ENCODE data around the gene SNRPA1.

SNRPA1 gene

GRCh38 chr15:101320501-101321052 is 25.5 kb upstream of the SNRPA1 start:
- FAIRE-seq (no peak), DNase-seq (ENCODE audit: insufficient read length, low spot score) (no peak)

DNA sequence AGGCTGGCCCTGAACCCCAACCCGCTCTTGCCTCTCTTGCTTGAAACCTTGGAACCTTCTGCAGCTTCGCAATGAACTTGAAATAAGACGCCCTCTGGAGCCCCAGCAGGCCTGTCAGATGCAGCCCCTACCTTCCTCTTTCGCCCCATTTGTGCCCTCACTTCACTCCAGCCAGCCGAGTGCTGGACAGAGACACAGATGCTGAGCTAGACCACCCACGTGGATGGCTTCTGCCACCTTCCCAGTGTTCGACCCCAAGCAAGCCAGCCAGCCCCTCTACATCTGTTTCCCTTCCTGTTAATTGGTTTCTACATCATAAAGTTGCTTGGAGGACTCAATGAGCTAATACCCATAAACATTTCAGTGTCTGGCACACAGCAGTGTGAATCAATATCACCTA is 23.8 kb upstream of the SNRPA1 start:
- DNase-seq (ENCODE audit: insufficient read length, low spot score) (no peak), FAIRE-seq (no peak)

GRCh38 chr15:101318147-101318819 is 23.2 kb upstream of the SNRPA1 start:
- no peak for FAIRE-seq
- DNase-seq (ENCODE audit: insufficient read length, low spot score): no peak

GRCh38 chr15:101317336-101317872 is 22.4 kb upstream of the SNRPA1 start:
- DNase-seq (ENCODE audit: insufficient read length, low spot score) (no peak), FAIRE-seq (no peak)

DNA sequence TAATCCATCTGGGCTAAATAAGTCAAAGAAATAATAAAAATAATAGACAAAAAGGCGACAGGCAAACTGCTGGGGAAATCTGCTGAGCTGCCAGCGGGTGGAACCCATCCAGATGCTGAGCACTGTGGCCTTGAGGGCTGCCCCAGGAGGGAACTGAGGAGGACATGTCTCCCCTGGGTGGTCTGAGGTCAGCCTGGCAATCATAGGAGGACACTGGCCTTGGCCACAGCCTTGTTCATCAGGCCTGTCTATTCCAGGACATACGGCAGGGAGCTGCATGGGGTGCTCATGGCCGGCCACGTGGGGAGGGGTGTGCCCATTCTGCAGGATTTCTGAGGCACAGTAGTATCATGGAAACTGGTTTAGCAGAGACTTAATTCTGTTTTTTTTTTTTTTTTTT is 21.5 kb upstream of the SNRPA1 start:
- FAIRE-seq (no peak), DNase-seq (ENCODE audit: insufficient read length, low spot score) (no peak)

- DNase-seq (ENCODE audit: insufficient read length, low spot score) (no peak), FAIRE-seq (no peak)
Observed at GRCh38 chr15:101315736-101316135, 20.7 kb upstream of the SNRPA1 start.

DNA sequence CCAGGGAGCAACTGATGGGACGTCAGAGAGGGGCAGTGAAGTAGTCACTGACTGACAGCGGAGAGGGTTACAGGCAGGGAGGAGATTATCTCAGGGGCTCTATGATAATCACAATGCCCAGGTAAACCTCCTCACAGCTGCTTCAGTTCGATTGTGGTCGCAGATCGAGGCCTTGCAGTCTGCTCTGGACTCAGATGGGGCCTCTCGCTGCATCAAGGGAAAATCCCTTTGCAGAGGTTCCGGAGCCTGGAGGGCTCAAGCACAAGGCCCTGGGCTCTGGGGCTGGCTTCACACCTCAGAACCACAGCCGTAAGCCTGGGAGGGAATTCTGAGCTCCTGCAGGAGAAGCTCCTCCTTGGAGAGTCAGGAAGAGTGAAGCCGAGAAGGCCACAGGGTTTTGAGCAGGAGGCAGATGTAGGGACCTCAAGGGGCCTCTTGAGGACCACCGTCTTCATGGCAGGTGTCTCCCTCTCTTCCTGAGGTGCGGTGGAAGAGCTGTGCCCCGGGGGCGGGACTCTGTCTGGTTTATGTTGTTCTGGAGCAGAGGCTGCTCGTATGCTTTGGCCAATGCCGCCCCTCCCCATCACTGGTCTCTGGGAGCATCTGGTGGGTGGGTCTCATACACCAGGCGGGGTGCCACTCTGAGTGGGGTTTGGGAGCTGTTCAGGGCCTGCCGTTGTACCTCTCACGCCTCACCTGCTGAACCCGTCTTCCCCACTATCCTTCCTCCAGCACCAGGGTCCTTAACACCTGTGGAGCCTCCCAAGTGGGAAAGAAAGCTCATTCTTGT is 19.5 kb upstream of the SNRPA1 start:
- FAIRE-seq (no peak), DNase-seq (ENCODE audit: insufficient read length, low spot score) (no peak)

GRCh38 chr15:101313041-101313761 is 18.2 kb upstream of the SNRPA1 start:
- FAIRE-seq (no peak), DNase-seq (ENCODE audit: insufficient read length, low spot score) (no peak)

DNA sequence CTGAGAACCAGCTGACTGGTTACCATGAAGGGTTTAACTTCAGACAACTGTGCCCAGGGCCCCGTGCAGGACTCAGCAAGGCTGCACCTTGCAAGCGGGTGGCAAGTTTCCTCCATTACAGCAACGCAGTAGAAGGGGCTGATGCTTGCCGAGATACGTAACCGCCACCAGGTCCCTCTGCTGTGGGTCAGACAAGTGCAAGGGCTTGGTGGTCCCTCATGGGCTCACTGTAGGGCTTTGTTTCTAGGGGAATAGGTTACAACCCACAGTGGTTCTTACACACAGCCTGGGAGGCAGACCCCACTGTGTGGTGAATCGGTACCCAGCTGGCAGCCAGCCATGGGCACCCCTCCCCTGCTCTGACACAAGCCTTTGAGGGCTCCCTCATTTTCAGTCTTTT is 15.5 kb upstream of the SNRPA1 start:
- no peak for FAIRE-seq
- DNase-seq (ENCODE audit: insufficient read length, low spot score): no peak

DNA sequence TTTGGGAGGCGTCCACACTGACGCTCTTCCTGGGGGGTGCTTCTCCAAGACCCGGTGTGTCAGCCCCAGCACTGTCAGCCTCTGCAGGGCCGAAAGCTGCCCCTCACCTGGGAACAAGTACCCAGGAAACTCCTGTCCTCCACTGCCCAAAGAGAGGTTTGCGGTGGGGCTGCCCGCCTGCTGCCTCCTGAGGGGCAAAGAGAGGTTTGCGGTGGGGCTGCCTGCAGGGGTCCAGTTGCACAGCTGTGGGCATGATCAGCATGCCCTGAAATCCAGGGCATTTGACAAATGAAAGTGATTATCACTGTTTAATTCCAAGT is 15.1 kb upstream of the SNRPA1 start:
- no peak for DNase-seq (ENCODE audit: insufficient read length, low spot score)
- FAIRE-seq: no peak

DNA sequence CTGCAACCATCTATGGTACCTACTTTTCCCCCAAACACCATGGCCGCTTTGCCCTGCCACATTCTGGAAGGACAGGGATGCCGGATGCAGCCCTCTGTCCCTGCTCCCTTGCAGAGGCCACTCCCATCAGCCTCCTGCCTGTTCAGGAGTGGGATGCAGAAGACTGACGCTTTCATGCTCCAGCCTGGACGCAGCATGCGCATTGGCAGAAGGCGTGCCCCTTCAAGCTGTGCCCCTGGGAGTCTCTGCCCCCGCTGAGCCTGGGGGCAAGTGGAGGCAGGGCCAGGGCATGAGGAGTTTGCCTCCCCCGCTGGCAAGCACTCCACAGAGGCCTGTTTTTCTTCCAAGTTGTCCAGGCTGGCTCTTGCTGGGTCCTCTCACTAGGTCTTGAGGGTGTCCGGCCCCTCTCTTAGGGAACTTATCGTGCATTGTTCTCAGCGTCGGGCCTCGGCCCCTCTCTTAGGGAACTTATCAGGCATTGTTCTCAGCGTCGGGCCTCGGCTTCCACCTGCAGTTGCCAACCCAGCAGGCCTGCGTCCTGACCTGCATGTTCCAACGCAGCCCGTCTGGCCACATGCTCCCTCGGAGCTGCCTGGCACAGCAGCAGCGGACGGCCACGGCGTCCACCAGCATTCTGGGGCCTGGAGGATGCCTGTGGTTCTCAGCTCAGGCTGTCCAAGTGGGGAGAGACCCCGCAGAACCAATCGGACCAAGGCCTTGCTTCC is 14.6 kb upstream of the SNRPA1 start:
- DNase-seq (ENCODE audit: insufficient read length, low spot score) (no peak), FAIRE-seq (no peak)

GRCh38 chr15:101308604-101309435 is 13.8 kb upstream of the SNRPA1 start:
- DNase-seq (ENCODE audit: insufficient read length, low spot score): no peak
- FAIRE-seq: no peak

- FAIRE-seq (no peak), DNase-seq (ENCODE audit: insufficient read length, low spot score) (no peak)
Observed at GRCh38 chr15:101307897-101308603, 13.0 kb upstream of the SNRPA1 start.

DNA sequence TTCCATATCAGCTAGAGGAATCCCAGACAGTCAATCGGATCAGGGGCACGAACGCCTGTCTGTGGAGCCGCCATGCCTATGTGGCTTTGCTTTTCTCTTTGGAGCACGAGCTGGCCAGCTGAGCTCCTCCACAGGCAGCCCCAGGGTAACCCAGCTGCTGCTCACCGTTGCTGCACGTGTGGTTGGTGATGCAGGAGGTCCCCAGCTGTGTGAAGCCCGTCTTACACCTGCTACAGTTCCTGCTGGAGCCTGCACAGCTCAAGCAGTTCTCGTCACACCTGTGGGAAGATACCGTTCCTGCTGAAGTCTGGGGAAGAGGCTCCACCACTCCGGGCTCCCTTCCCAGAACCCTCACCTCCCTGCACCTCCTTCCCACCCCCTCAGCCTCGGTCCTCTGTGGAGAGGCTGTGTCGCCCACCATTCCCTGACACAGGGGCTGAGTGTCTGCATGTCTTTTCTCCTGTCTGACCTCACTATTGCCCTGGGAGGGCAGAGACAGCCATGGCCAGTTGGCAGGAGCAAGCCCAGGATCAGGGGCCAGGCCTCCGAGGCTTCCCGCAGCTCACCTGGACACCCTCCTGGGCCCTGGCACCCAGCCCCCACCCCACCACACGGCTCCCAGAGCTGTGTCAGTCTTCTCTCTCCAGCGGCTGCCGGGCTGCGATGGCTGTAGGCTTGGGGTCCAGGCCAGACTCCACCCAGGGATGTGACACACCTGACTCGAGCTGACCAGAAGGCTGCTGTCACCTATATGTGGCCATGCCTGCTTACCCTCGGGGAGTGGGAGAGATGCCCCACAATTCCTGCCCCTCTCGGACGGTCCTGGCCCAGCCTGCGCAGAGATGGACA is 12.2 kb upstream of the SNRPA1 start:
- FAIRE-seq (no peak), DNase-seq (ENCODE audit: insufficient read length, low spot score) (no peak)

DNA sequence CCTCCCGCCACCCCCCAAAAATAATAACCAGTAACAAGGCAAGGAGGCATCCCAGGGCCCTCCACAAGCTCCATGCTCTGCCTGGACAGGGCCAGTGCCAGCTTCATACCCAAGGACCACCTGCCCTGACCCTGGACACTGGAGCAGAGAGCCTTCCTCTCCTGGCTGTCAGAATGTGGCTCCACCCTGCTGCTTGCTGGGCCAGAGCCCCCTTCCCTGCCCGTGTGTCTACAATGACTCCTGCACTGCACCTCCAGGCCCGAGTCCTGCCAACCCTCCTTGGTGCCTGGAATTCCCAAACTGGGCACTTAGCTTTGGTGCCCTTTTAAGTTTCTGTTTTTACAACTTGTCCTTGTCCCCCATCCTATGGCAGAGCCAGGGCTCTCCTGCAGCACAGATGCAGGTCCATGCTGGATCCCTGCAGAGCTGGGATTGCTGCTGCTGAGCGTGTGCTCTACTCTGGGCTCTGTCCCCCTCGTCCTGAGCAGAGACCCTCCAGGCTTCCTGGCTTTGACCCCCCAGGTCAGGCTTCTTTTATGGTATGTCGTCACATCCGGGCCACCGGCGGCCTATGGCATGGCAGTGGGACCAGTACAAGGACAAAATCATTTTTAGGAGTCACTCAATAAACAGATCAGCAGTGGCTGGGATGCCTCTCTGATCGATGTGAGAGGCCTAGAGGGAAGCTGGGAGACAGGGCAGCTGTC is 11.4 kb upstream of the SNRPA1 start:
- no peak for DNase-seq (ENCODE audit: insufficient read length, low spot score)
- no peak for FAIRE-seq

GRCh38 chr15:101305820-101306255 is 10.8 kb upstream of the SNRPA1 start:
- DNase-seq (ENCODE audit: insufficient read length, low spot score) (no peak), FAIRE-seq (no peak)

DNA sequence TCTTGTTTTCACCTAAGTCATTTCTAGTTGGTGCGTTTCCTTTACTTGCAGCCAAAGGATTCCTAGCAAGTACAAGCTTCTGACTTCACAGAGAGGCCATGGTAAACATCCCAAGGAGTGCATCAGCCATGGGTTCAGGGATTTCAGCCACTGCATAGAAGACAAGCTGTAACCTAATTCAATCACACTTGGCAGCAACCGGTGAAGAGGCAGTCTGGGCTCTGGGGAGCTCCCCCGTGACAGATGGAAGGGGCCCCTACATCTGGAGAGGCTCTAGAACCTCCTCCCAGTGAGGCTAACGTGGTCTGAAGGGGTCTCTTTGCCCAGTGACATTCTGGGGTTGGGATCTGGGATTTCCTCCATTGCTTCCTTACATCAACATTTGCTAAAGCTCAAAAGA is 8.4 kb upstream of the SNRPA1 start:
- no peak for DNase-seq (ENCODE audit: insufficient read length, low spot score)
- no peak for FAIRE-seq

All from HTR-8/SVneo (cell line).